Muscle of leg (tissue), 11 donors: Measurements from ENCODE around the gene DYRK3. TPM values are rescaled to one million over a fixed set of nuclear protein-coding genes. Genes with fewer than 3 reads are reported as not detected.

Source experiments
- DNase-seq: peaks from one replicate; pipeline ENCODE4 v3.0.0; 2013
- H3K27ac ChIP-seq: one replicate; pipeline ENCODE4 v1.5.1; 2013; ENCODE audit warnings: mild to moderate bottlenecking, low read length, control low read depth
- H3K27me3 ChIP-seq: one replicate; pipeline ENCODE4 v1.6.1; 2013; ENCODE audit warnings: low read length; ENCODE audit not compliant: control insufficient read depth, insufficient read depth
- H3K36me3 ChIP-seq: one replicate; pipeline ENCODE4 v1.6.1; 2013; ENCODE audit warnings: low read length; ENCODE audit not compliant: control insufficient read depth, insufficient read depth
- H3K4me1 ChIP-seq: one replicate; pipeline ENCODE4 v1.6.1; 2013; ENCODE audit warnings: low read length; ENCODE audit not compliant: control insufficient read depth, insufficient read depth
- H3K4me3 ChIP-seq: one replicate; pipeline ENCODE4 v1.5.1; 2013; ENCODE audit warnings: low read length, control low read depth
- H3K9me3 ChIP-seq: replicated peaks from 2 replicates; pipeline ENCODE4 v1.6.1; 2013; ENCODE audit warnings: low read depth, low read length; ENCODE audit not compliant: control insufficient read depth
- WGBS: methylation state at CpG from one replicate; pipeline ENCODE4 v1.1.5; 2013; ENCODE audit warnings: missing lambda C conversion rate; ENCODE audit not compliant: insufficient coverage; 5-methylcytosine and 5-hydroxymethylcytosine counted together
- polyA plus RNA-seq, 8 donors: library from polyadenylated mRNA; unstranded; fragments of 120-200 nt; gene quantifications; one replicate each; pipeline versions ENCODE4 v1.2.1 to v1.2.3, GENCODE V29; 2013; ENCODE audit warnings: inconsistent platforms in 1 of 8, low replicate concordance in 1 of 8; ENCODE audit not compliant: insufficient read length in 8 of 8, insufficient read depth in 1 of 8
- total RNA-seq: library from RNA; stranded (reverse); fragments of 120-200 nt; gene quantifications from one replicate; pipeline ENCODE4 v1.2.4, GENCODE V29; 2013

DYRK3 gene
- total and polyA plus RNA-seq, 9 donors = 2.5 to 7.3 (median 5.0) TPM

- Histone ChIP-seq H3K36me3 (no peaks in the 10 kb centered on the region), H3K27me3 (peaks cover 11% of the 10 kb centered on the region), H3K27ac (no peak overlapping the region), H3K4me1 (peaks cover 12% of the 10 kb centered on the region), H3K4me3 (no peak overlapping the region), H3K9me3 (no peaks in the 10 kb centered on the region)
- 22% methylated on average over 2 of the region's 5 CpGs for WGBS
- DNase-seq = peak; percentile 59
Measured at GRCh38 chr1:206679738-206680211, 44.4 kb downstream of the DYRK3 start.

DNA sequence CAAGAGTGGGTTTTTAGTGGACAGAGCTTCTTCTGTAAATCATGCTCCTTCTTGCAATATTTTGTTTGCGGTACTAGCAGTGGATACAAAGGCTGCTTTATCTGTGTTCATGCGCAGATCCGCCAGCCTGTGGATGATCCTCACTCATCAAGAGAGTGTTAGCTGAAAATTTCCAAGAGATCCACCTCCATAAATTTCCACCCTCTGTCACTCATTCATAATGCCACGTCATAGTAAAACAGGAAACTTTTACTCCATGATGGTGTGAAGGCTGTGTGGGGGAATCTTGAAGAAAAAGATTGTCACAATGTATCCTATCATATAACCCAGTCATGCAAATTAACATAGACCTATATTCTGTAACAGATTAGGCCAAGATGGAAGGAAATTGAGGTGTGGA is 44.9 kb downstream of the DYRK3 start:
- H3K36me3 ChIP-seq = no peaks in the 10 kb centered on the region
- H3K27me3 ChIP-seq = peaks cover 11% of the 10 kb centered on the region
- DNase-seq = no peak
- no peaks in the 10 kb centered on the region for H3K9me3 ChIP-seq
- WGBS = 95% methylated on average over 3 of the region's 4 CpGs
- H3K4me1 ChIP-seq = peaks cover 8% of the 10 kb centered on the region
- no peak overlapping the region for H3K4me3 ChIP-seq
- H3K27ac ChIP-seq = no peak overlapping the region

DNA sequence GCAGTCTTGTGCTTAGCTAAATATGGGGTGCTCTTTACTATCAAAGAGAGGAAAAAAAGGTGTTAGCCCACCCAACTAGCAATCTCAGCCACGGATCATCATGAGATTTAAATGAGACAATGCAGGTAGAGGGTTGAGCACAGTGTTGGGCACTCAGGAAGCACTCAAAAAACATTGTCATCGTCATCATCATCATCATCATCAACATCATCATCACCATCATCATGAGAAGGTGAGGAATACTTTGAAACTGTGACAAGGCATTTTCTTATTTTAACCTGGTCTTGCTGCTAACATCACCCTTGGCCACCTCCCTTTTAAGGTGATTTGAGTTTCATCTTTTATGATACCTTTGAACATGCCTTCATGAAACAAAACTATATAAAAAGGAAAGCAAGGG is 46.0 kb downstream of the DYRK3 start:
- Histone ChIP-seq H3K4me1 (peaks cover 5% of the 10 kb centered on the region), H3K36me3 (no peaks in the 10 kb centered on the region), H3K9me3 (no peaks in the 10 kb centered on the region), H3K4me3 (no peak overlapping the region), H3K27me3 (peaks cover 11% of the 10 kb centered on the region), H3K27ac (no peak overlapping the region)
- DNase-seq = no peak
- no CpG with 5 or more reads among the region's 2 CpGs for WGBS

- peaks cover 11% of the 10 kb centered on the region for H3K27me3 ChIP-seq
- no peak overlapping the region for H3K27ac ChIP-seq
- no peak for DNase-seq
- H3K9me3 ChIP-seq = no peaks in the 10 kb centered on the region
- no peak overlapping the region for H3K4me3 ChIP-seq
- no CpG with 5 or more reads among the region's 3 CpGs for WGBS
- H3K4me1 ChIP-seq = peaks cover 8% of the 10 kb centered on the region
- no peaks in the 10 kb centered on the region for H3K36me3 ChIP-seq
Measured at GRCh38 chr1:206682111-206682510, 46.8 kb downstream of the DYRK3 start.

GRCh38 chr1:206683313-206683712 is 48.0 kb downstream of the DYRK3 start:
- no peak overlapping the region for H3K27ac ChIP-seq
- no peak for DNase-seq
- H3K9me3 ChIP-seq = no peaks in the 10 kb centered on the region
- H3K4me1 ChIP-seq = peaks cover 20% of the 10 kb centered on the region
- peaks cover 11% of the 10 kb centered on the region for H3K27me3 ChIP-seq
- no peak overlapping the region for H3K4me3 ChIP-seq
- no peaks in the 10 kb centered on the region for H3K36me3 ChIP-seq
- WGBS = no CpG with 5 or more reads among the region's 6 CpGs

GRCh38 chr1:206684003-206684402 is 48.7 kb downstream of the DYRK3 start:
- DNase-seq = no peak
- H3K36me3 ChIP-seq = peaks cover under 1% of the 10 kb centered on the region
- 75% methylated on average over 3 of the region's 8 CpGs for WGBS
- H3K27me3 ChIP-seq = peaks cover 11% of the 10 kb centered on the region
- H3K27ac ChIP-seq = no peak overlapping the region
- H3K9me3 ChIP-seq = no peaks in the 10 kb centered on the region
- no peak overlapping the region for H3K4me3 ChIP-seq
- peaks cover 22% of the 10 kb centered on the region for H3K4me1 ChIP-seq

- Histone ChIP-seq H3K27ac (peak within 1 kb of the TSS; percentile 97), H3K4me3 (peak within 1 kb of the TSS; percentile 76), H3K9me3 (no peaks in the 10 kb centered on the region), H3K36me3 (peaks cover 3% of the 10 kb centered on the region), H3K4me1 (peaks cover 25% of the 10 kb centered on the region), H3K27me3 (peaks cover 11% of the 10 kb centered on the region)
- under 1% methylated on average over 49 of the region's 82 CpGs for WGBS
- peak; percentile 85 for DNase-seq
Measured at GRCh38 chr1:206684478-206685333, 49.4 kb downstream of the DYRK3 start, which contains the start of gene MAPKAPK2. TSS of gene MAPKAPK2 (plus strand) at chr1:206684905. CDS start at chr1:206685230, 325 bp downstream.

- peak; percentile 64 for DNase-seq
- Histone ChIP-seq H3K4me3 (peak overlapping the region; percentile 76), H3K9me3 (no peaks in the 10 kb centered on the region), H3K27me3 (peaks cover 11% of the 10 kb centered on the region), H3K36me3 (peaks cover 3% of the 10 kb centered on the region), H3K4me1 (peaks cover 31% of the 10 kb centered on the region), H3K27ac (peak overlapping the region; percentile 97)
- under 1% methylated on average over 43 of the region's 48 CpGs for WGBS
Measured at GRCh38 chr1:206685334-206685768, 50.0 kb downstream of the DYRK3 start.

- DNase-seq = peak; percentile 80
- Histone ChIP-seq H3K27ac (peak overlapping the region; percentile 97), H3K27me3 (peaks cover 11% of the 10 kb centered on the region), H3K36me3 (peaks cover 3% of the 10 kb centered on the region), H3K9me3 (no peaks in the 10 kb centered on the region), H3K4me3 (peak overlapping the region; percentile 76), H3K4me1 (peaks cover 37% of the 10 kb centered on the region)
- under 1% methylated on average over 38 of the region's 48 CpGs for WGBS
Measured at GRCh38 chr1:206685769-206686477, 50.6 kb downstream of the DYRK3 start.
